Esophagus (tissue), 2 donors: Measurements from ENCODE around the gene SCN2A. TPM values are rescaled to one million over a fixed set of nuclear protein-coding genes. Genes with fewer than 3 reads are reported as not detected.
"Not testable (repeated sequence)": the region's sequence is repeated elsewhere in the genome, so short reads cannot be mapped to it uniquely, and the experiment has no call there.

Experiments
- H3K27ac ChIP-seq, 2 donors: one replicate each; pipeline ENCODE4 v1.5.1; 2013; ENCODE audit warnings: low read depth in 2 of 2, mild to moderate bottlenecking in 2 of 2, inconsistent platforms in 1 of 2, low read length in 1 of 2, moderate library complexity in 1 of 2
- H3K27me3 ChIP-seq, 2 donors: one replicate each; pipeline ENCODE4 v1.6.1; 2013; ENCODE audit warnings: low read length in 2 of 2, control low read depth in 1 of 2, mild to moderate bottlenecking in 1 of 2; ENCODE audit not compliant: insufficient read depth in 2 of 2, control insufficient read depth in 1 of 2
- H3K36me3 ChIP-seq, 2 donors: one replicate each; pipeline ENCODE4 v1.6.1; 2013; ENCODE audit warnings: low read length in 1 of 2; ENCODE audit not compliant: control insufficient read depth in 2 of 2, insufficient read depth in 2 of 2
- H3K4me1 ChIP-seq, 2 donors: one replicate each; pipeline ENCODE4 v1.6.1; 2013; ENCODE audit warnings: low read length in 1 of 2; ENCODE audit not compliant: control insufficient read depth in 2 of 2, insufficient read depth in 2 of 2
- H3K4me3 ChIP-seq, 2 donors: one replicate each; pipeline ENCODE4 v1.5.1; 2013; ENCODE audit warnings: low read length in 2 of 2, mild to moderate bottlenecking in 2 of 2, low read depth in 1 of 2, moderate library complexity in 1 of 2
- H3K9me3 ChIP-seq, 2 donors: one replicate each; pipeline ENCODE4 v1.6.1; 2013; ENCODE audit warnings: mild to moderate bottlenecking in 2 of 2, low read depth in 1 of 2, low read length in 1 of 2, moderate library complexity in 1 of 2; ENCODE audit not compliant: control insufficient read depth in 2 of 2, insufficient read depth in 1 of 2
- WGBS, 2 donors: extraction: QIAGEN DNeasy Blood & Tissue Kit; methylation state at CpG; one replicate each; pipeline ENCODE4 v1.1.7; 2013; 5-methylcytosine and 5-hydroxymethylcytosine counted together
- polyA plus RNA-seq, 2 donors: library from polyadenylated mRNA; stranded (reverse); fragments of 200-250 nt; gene quantifications; one replicate each; pipeline ENCODE4 v1.2.3, GENCODE V29; 2013
- donor health status: healthy with polysubstance abuse.
- donor health status: Bipolar disorder and iron deficiency.

Gene SCN2A
- polyA plus RNA-seq, 2 donors = 0.01 to 0.02 TPM

- H3K27me3 ChIP-seq = no peaks in the 10 kb centered on the region
- no peak overlapping the region for H3K4me3 ChIP-seq
- H3K27ac ChIP-seq = no peak overlapping the region
- no peaks in the 10 kb centered on the region for H3K9me3 ChIP-seq
- H3K36me3 ChIP-seq = no peaks in the 10 kb centered on the region
- no peaks in the 10 kb centered on the region for H3K4me1 ChIP-seq
- 41 to 46% methylated on average over 5 of the region's 5 CpGs for WGBS, 2 donors
Observed at GRCh38 chr2:165245081-165245793, 6.0 kb downstream of the SCN2A start.

- no peak overlapping the region for H3K27ac ChIP-seq
- H3K27me3 ChIP-seq = no peaks in the 10 kb centered on the region
- H3K4me3 ChIP-seq = no peak overlapping the region
- H3K4me1 ChIP-seq = no peaks in the 10 kb centered on the region
- no peaks in the 10 kb centered on the region for H3K36me3 ChIP-seq
- 45 to 53% methylated on average over 2 of the region's 2 CpGs for WGBS, 2 donors
- no peaks in the 10 kb centered on the region for H3K9me3 ChIP-seq
Observed at GRCh38 chr2:165248238-165248637, 9.0 kb downstream of the SCN2A start.

GRCh38 chr2:165251366-165251765 lies 12.2 kb downstream of the SCN2A start:
- H3K27ac ChIP-seq = no peak overlapping the region
- no peaks in the 10 kb centered on the region for H3K27me3 ChIP-seq
- no peaks in the 10 kb centered on the region for H3K4me1 ChIP-seq
- WGBS, 2 donors = 68 to 76% methylated on average over 4 of the region's 4 CpGs
- no peaks in the 10 kb centered on the region for H3K9me3 ChIP-seq
- no peaks in the 10 kb centered on the region for H3K36me3 ChIP-seq
- H3K4me3 ChIP-seq = no peak overlapping the region

- Histone ChIP-seq H3K9me3 (no peaks in the 10 kb centered on the region), H3K4me1 (no peaks in the 10 kb centered on the region), H3K36me3 (no peaks in the 10 kb centered on the region), H3K27me3 (no peaks in the 10 kb centered on the region), H3K27ac (no peak overlapping the region), H3K4me3 (no peak overlapping the region)
Observed at GRCh38 chr2:165253178-165253577, 14.0 kb downstream of the SCN2A start.

GRCh38 chr2:165256618-165257017 lies 17.4 kb downstream of the SCN2A start:
- no peaks in the 10 kb centered on the region for H3K4me1 ChIP-seq
- no peak overlapping the region for H3K4me3 ChIP-seq
- WGBS, 2 donors = 91 to 93% methylated on average over 2 of the region's 2 CpGs
- H3K27me3 ChIP-seq = no peaks in the 10 kb centered on the region
- no peak overlapping the region for H3K27ac ChIP-seq
- no peaks in the 10 kb centered on the region for H3K9me3 ChIP-seq
- no peaks in the 10 kb centered on the region for H3K36me3 ChIP-seq

GRCh38 chr2:165260347-165260746 lies 21.1 kb downstream of the SCN2A start:
- not testable (repeated sequence) for H3K27ac ChIP-seq, H3K27me3 ChIP-seq, H3K4me3 ChIP-seq, H3K9me3 ChIP-seq, H3K36me3 ChIP-seq, H3K4me1 ChIP-seq
- WGBS, 2 donors = 85 to 89% methylated on average over 2 of the region's 2 CpGs

- H3K9me3 ChIP-seq = no peaks in the 10 kb centered on the region
- H3K27me3 ChIP-seq = no peaks in the 10 kb centered on the region
- no peak overlapping the region for H3K27ac ChIP-seq
- no peaks in the 10 kb centered on the region for H3K4me1 ChIP-seq
- no peaks in the 10 kb centered on the region for H3K36me3 ChIP-seq
- 66% methylated on average over 2 of the region's 2 CpGs for WGBS, 2 donors
- no peak overlapping the region for H3K4me3 ChIP-seq
Observed at GRCh38 chr2:165268754-165269153, 29.5 kb downstream of the SCN2A start.

GRCh38 chr2:165273176-165273575 lies 34.0 kb downstream of the SCN2A start:
- Histone ChIP-seq H3K9me3 (no peaks in the 10 kb centered on the region), H3K27ac (no peak overlapping the region), H3K4me3 (no peak overlapping the region), H3K27me3 (no peaks in the 10 kb centered on the region), H3K36me3 (no peaks in the 10 kb centered on the region), H3K4me1 (no peaks in the 10 kb centered on the region)

GRCh38 chr2:165274698-165275097 lies 35.5 kb downstream of the SCN2A start:
- no peaks in the 10 kb centered on the region for H3K9me3 ChIP-seq
- H3K36me3 ChIP-seq = no peaks in the 10 kb centered on the region
- H3K4me3 ChIP-seq = no peak overlapping the region
- H3K4me1 ChIP-seq = no peaks in the 10 kb centered on the region
- H3K27ac ChIP-seq = peak overlapping the region in 1 of 2 donors; percentile 10
- H3K27me3 ChIP-seq = no peaks in the 10 kb centered on the region
- 21 to 52% methylated on average over 5 of the region's 5 CpGs for WGBS, 2 donors

GRCh38 chr2:165275932-165276331 lies 36.7 kb downstream of the SCN2A start:
- 80 to 87% methylated on average over 2 of the region's 2 CpGs for WGBS, 2 donors
- Histone ChIP-seq H3K9me3 (no peaks in the 10 kb centered on the region), H3K36me3 (no peaks in the 10 kb centered on the region), H3K4me3 (no peak overlapping the region), H3K4me1 (no peaks in the 10 kb centered on the region), H3K27ac (no peak overlapping the region), H3K27me3 (no peaks in the 10 kb centered on the region)
